GM12875 (cell line): ENCODE results near the gene SIT1.

Experiments used
- H3K4me3 ChIP-seq: one replicate; pipeline ENCODE4 v1.5.1; 2011; ENCODE audit warnings: low read depth, low read length, control low read depth
- TF ChIP-seq, protein P1 (sequence below): IDR thresholded peaks from 2 replicates; pipeline ENCODE4 v1.5.1; 2011; ENCODE audit warnings: low read depth, mild to moderate bottlenecking, control low read depth, inconsistent platforms, low read length, moderate library complexity, borderline replicate concordance; ENCODE audit not compliant: insufficient read depth

Gene SIT1, protein sequence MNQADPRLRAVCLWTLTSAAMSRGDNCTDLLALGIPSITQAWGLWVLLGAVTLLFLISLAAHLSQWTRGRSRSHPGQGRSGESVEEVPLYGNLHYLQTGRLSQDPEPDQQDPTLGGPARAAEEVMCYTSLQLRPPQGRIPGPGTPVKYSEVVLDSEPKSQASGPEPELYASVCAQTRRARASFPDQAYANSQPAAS

DNA sequence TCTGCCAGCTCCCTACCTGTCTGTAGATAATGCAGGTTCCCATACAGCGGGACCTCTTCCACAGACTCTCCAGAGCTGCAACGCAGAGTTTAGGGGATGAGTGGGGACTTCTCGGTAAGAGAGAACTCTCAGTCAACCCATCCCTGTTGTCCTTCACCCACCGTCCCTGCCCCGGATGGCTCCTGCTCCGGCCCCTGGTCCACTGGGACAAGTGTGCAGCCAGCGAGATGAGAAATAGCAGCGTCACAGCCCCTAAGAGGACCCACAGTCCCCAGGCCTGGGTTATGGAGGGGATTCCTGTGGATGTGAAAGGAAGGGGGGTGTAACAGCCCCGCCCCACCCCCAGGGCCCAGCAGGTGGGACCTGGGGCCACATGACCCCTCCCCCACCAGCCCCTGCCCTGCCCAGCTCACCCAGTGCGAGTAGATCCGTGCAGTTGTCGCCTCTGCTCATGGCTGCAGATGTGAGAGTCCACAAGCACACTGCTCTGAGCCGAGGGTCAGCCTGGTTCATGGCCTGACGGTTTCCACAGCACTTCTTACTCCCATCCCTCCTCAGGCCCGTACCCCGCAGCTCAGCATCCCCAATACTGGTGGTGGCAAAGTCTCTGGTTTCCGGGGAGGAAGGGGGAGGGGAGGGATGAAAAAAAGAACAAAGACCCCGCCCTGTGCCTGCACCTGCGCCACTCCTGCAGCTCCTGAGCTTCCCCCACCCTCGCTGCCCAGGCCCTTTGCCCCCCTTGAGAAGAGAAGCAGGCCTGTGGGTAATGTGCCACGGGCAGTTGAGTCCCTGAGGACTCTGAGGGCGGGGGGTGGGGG lies at the start of gene SIT1:
Gene SIT1 (minus strand): TSS at position 591 of the 818 bp plus-strand sequence. CDS start 78 bp downstream, at position 513.
- TF ChIP-seq, protein P1, sequence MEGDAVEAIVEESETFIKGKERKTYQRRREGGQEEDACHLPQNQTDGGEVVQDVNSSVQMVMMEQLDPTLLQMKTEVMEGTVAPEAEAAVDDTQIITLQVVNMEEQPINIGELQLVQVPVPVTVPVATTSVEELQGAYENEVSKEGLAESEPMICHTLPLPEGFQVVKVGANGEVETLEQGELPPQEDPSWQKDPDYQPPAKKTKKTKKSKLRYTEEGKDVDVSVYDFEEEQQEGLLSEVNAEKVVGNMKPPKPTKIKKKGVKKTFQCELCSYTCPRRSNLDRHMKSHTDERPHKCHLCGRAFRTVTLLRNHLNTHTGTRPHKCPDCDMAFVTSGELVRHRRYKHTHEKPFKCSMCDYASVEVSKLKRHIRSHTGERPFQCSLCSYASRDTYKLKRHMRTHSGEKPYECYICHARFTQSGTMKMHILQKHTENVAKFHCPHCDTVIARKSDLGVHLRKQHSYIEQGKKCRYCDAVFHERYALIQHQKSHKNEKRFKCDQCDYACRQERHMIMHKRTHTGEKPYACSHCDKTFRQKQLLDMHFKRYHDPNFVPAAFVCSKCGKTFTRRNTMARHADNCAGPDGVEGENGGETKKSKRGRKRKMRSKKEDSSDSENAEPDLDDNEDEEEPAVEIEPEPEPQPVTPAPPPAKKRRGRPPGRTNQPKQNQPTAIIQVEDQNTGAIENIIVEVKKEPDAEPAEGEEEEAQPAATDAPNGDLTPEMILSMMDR: no peak

DNA sequence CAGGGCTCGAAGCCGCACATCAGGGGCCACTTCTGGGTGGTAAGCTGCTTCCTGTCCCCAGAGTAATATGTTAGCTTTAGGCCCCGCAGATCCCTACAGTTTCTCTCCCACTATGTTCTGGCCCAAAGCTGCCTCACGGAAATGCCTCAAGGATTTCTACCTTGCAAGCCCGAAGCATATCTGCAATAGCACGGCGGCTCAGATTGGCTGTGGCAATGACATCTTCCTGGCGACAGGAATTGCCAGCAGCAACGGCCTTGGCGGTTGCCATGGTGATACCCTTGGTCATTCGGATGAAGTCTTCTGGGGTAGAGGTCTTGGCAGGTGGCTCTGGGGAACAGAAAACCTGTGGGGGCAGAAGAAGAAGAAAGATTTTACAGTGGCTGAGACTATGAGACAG lies 49.3 kb upstream of the SIT1 start:
- no peak overlapping the region for H3K4me3 ChIP-seq
- TF ChIP-seq, protein P1: no peak

More for the DNA sequence above, at the start of gene SIT1:
- H3K4me3 ChIP-seq: peak within 1 kb of the TSS; percentile 75

DNA sequence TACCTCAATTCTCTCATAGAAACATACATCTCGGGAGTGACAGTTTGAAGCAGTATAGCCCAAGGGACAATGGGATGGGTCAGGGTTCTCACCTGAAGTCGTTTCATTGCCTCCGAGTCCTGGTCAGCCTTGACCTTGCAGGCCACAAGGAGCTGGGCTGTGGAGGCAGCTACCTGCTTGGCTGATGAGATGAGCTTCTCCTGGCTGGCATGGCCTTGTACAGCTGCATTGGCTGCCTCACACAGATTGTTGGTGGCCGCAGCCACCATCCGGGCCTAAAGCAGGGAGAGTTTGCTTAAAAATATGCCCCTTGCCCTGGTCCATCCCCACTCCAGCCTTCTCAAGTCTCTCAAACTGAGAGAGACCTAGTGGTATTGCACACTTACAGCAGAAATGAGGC lies 47.5 kb upstream of the SIT1 start:
- TF ChIP-seq, protein P1: no peak
- no peak overlapping the region for H3K4me3 ChIP-seq

DNA sequence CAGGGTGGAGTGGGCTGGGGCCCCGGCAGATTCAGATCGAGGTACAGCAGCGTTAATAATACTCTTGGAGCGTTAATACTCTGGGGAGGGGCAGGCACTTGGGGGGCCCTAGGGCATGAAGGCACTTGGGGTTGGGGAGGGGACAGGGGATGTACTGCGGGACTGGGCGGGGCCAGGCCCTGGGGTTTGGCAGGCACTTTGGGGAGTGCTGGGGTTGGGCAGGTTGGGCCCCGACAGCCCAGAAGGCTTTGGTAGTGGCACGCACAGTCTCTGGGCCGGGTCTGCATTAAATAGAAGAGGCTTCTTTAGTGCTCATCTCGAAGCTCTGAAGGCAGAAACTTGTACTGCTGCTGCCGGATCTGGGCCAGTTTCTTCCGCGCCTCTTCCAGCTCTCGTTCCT lies 46.8 kb upstream of the SIT1 start:
- TF ChIP-seq, protein P1: no peak

DNA sequence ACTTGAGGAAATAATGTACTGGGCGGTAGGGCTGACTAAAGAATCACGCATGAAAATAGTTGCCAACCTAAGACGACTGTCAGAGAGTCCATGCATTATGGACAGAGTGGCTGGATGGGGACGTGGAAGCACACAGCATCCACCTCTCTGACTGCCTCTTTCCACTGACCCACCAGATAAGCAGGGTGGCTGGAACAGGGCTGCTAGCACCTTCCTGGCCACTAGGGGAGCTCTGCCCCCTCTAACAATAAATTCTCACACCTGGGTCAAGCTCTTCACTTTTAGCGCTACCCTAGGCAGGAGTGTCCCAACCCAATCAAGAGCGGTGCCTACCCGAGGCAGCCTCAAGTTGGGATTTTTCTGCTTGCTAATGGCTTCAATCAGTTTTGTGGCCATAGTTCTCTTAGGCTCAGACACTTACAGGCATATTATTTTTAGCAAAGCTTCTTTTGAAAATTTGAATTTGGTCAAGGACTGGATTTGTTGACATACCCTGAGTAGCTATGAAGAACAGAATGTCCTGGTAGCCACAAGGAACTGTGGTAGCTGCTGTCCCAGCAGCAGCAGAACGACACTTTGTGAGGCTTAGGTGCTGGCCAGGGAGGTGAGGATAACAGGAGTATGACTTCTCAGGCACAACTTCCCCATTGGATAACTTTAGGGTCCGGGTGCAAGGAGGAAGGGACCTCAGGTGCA lies 45.9 kb upstream of the SIT1 start:
- TF ChIP-seq, protein P1: peak; percentile 96
- H3K4me3 ChIP-seq: no peak overlapping the region

More for the DNA sequence above, 46.8 kb upstream of the SIT1 start:
- H3K4me3 ChIP-seq: no peak overlapping the region

DNA sequence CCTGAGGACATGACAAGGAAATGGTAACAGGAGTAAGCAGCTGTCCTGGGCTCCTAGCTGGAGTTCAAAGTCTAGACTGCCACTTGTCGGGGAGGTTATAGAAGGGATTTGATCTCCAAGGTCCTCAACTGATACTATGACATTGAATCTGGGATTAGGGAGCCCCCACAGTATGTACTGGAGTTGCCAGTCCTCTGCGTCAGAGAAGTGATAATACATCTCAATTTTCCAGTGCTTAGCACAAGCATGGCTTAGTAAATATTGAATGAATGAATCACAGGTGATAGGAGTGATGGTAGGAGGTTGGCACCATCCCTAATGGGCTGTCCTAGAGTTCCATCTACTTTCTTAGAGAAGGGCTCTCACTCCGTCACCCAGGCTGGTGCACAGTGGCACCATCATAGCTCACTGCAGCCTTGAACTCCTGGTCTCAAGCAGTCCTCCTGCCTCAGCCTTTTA lies 45.2 kb upstream of the SIT1 start:
- TF ChIP-seq, protein P1: no peak
- no peak overlapping the region for H3K4me3 ChIP-seq
